ENCODE measurements around the gene MTARC2.

DNA sequence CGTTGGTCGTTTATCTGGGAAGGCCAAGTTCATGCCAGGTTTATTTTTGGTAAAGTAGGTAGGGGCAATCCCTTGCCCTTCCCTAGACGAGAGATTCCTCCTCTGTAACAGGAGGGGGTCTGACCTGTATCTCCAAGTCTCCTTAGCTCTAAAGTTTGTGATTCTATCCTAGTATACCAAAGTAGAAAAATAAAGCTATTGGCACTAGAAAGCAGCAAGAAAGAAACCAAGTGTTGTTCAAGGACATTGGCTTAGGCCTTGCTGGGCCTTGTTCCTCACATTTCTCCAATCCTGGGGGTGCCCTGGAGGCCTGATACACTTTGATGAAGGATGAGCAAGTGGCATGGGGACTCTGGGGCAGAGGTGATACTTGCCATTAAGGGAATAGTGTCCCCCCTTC is 814 bp downstream of the MTARC2 start:
- TF ChIP-seq, protein P1, sequence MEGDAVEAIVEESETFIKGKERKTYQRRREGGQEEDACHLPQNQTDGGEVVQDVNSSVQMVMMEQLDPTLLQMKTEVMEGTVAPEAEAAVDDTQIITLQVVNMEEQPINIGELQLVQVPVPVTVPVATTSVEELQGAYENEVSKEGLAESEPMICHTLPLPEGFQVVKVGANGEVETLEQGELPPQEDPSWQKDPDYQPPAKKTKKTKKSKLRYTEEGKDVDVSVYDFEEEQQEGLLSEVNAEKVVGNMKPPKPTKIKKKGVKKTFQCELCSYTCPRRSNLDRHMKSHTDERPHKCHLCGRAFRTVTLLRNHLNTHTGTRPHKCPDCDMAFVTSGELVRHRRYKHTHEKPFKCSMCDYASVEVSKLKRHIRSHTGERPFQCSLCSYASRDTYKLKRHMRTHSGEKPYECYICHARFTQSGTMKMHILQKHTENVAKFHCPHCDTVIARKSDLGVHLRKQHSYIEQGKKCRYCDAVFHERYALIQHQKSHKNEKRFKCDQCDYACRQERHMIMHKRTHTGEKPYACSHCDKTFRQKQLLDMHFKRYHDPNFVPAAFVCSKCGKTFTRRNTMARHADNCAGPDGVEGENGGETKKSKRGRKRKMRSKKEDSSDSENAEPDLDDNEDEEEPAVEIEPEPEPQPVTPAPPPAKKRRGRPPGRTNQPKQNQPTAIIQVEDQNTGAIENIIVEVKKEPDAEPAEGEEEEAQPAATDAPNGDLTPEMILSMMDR (IDR thresholded peaks at IDR 0.05 in 8 of 11, conservative IDR thresholded peaks at IDR 0.05 in 3 of 11), result no peak
- TF ChIP-seq POLR2A (IDR thresholded peaks at IDR 0.05), result no peak
- no peak for TF ChIP-seq POLR2AphosphoS5 (IDR thresholded peaks at IDR 0.05)

Measured in spleen (tissue), 7 donors.